Natural killer cell (primary cell): ENCODE results near the gene HTR3D. TPM values are rescaled to one million over a fixed set of nuclear protein-coding genes. Genes with fewer than 3 reads are reported as not detected.

ENCODE experiments used
- ATAC-seq, 3 donors: fragments of 150-1000 bp in 2 of 3; fragments of 200-7000 bp in 1 of 3; cut with Tn5 transposase; 1 replicate in 1 of 3; 2 replicates in 2 of 3; pipeline ENCODE4 v1.10.0; 2021; ENCODE audit warnings: mild to moderate bottlenecking in 2 of 3, moderate library complexity in 2 of 3
- DNase-seq, 2 donors: peaks; one replicate each; pipeline versions ENCODE4 v3.0.0 to v3.0.0-alpha.2; 2013 to 2021; ENCODE audit warnings: mixed read lengths in 1 of 2
- H3K27ac ChIP-seq: one replicate; pipeline ENCODE4 v1.5.1; 2013; ENCODE audit warnings: mild to moderate bottlenecking, low read length
- H3K27me3 ChIP-seq: one replicate; pipeline ENCODE4 v1.6.1; 2013; ENCODE audit warnings: low read length; ENCODE audit not compliant: control insufficient read depth, insufficient read depth
- H3K36me3 ChIP-seq: one replicate; pipeline ENCODE4 v1.6.1; 2013; ENCODE audit warnings: low read length; ENCODE audit not compliant: control insufficient read depth, insufficient read depth
- H3K4me1 ChIP-seq: one replicate; pipeline ENCODE4 v1.6.1; 2013; ENCODE audit warnings: low read length; ENCODE audit not compliant: control insufficient read depth, insufficient read depth
- H3K4me3 ChIP-seq: one replicate; pipeline ENCODE4 v1.5.1; 2013; ENCODE audit warnings: low read length
- H3K9me3 ChIP-seq: one replicate; pipeline ENCODE4 v1.6.1; 2013; ENCODE audit warnings: low read length; ENCODE audit not compliant: control insufficient read depth, insufficient read depth
- H3K27ac Mint-ChIP-seq, 2 donors: one replicate each; pipeline ENCODE4 v1.8.0; 2022; ENCODE audit warnings: mild to moderate bottlenecking in 2 of 2, mixed read lengths in 2 of 2, moderate library complexity in 1 of 2
- H3K27me3 Mint-ChIP-seq, 2 donors: one replicate each; pipeline ENCODE4 v1.8.0; 2022; ENCODE audit warnings: low read depth in 2 of 2, mixed read lengths in 2 of 2
- H3K36me3 Mint-ChIP-seq: one replicate; pipeline ENCODE4 v1.8.0; 2022; ENCODE audit warnings: mixed read lengths
- H3K4me1 Mint-ChIP-seq, 2 donors: one replicate each; pipeline ENCODE4 v1.8.0; 2022; ENCODE audit warnings: mixed read lengths in 2 of 2
- H3K4me3 Mint-ChIP-seq: one replicate; pipeline ENCODE4 v1.8.0; 2022; ENCODE audit warnings: mild to moderate bottlenecking, moderate library complexity, mixed read lengths
- H3K9me3 Mint-ChIP-seq, 2 donors: one replicate each; pipeline ENCODE4 v1.8.0; 2022; ENCODE audit warnings: mixed read lengths in 2 of 2
- CTCF ChIP-seq: fragments of 200-600 bp; IDR thresholded peaks from one replicate; pipeline ENCODE4 v1.8.0; 2022; ENCODE audit warnings: antibody characterized with exemption
- WGBS: methylation state at CpG from one replicate; pipeline ENCODE4 v1.1.7; 2013; ENCODE audit warnings: missing lambda C conversion rate; ENCODE audit not compliant: insufficient coverage; 5-methylcytosine and 5-hydroxymethylcytosine counted together
- intact Hi-C: fragments of 100-400 bp; cut with micrococcal nuclease; formaldehyde crosslinking; loops from one replicate; pipeline ENCODE4 v1.14.2; 2022
- total RNA-seq, 4 donors: library from RNA; stranded (reverse); fragments of 120-200 nt in 1 of 4; gene quantifications; one replicate each; pipeline versions ENCODE4 v1.2.3 to v1.2.4, GENCODE V29; 2013 to 2022

HTR3D gene
- total RNA-seq, 3 donors from 2014 or later (not counting 1 experiment from before 2014, with no cell fraction given) = not detected

- Histone ChIP-seq H3K36me3 (peaks cover 4% of the 10 kb centered on the region), H3K27me3 (no peaks in the 10 kb centered on the region), H3K4me3 (no peak overlapping the region), H3K4me1 (peaks cover 15% of the 10 kb centered on the region), H3K9me3 (no peaks in the 10 kb centered on the region), H3K27ac (no peak overlapping the region)
- WGBS = 92% methylated on average over 8 of the region's 10 CpGs
- Mint-ChIP-seq H3K4me1 (peaks cover 24% of the 10 kb centered on the region in 2 donors), H3K36me3 (peaks cover 16% of the 10 kb centered on the region), H3K4me3 (peak overlapping the region; percentile 100), H3K27ac (no peak overlapping the region), H3K9me3 (no peaks in the 10 kb centered on the region), H3K27me3 (peaks cover 5 to 6% of the 10 kb centered on the region in 2 donors)
- DNase-seq (no peak), ATAC-seq (no peak)
- intact Hi-C loops = loop anchor here (2.0 kb wide), 1 partner anchor 121 kb away; no protein-coding TSS in a partner anchor
- no peak for TF ChIP-seq CTCF
These were observed 16.0 kb upstream of the HTR3D start for GRCh38 chr3:184015381-184016019.

GRCh38 chr3:184016169-184016570 lies 15.4 kb upstream of the HTR3D start:
- WGBS = 86% methylated on average over 5 of the region's 5 CpGs
- Mint-ChIP-seq H3K4me1 (peaks cover 24% of the 10 kb centered on the region in 2 donors), H3K27ac (no peak overlapping the region), H3K9me3 (no peaks in the 10 kb centered on the region), H3K27me3 (peaks cover 5 to 10% of the 10 kb centered on the region in 2 donors), H3K4me3 (peak overlapping the region; percentile 100), H3K36me3 (peaks cover 10% of the 10 kb centered on the region)
- H3K9me3 ChIP-seq = no peaks in the 10 kb centered on the region
- DNase-seq = no peak
- intact Hi-C loops = loop anchor here (2.0 kb wide), 1 partner anchor 121 kb away; no protein-coding TSS in a partner anchor
- ATAC-seq = no peak
- H3K27me3 ChIP-seq = no peaks in the 10 kb centered on the region
- H3K27ac ChIP-seq = no peak overlapping the region
- no peak for TF ChIP-seq CTCF
- H3K4me1 ChIP-seq = peaks cover 15% of the 10 kb centered on the region
- peaks cover 4% of the 10 kb centered on the region for H3K36me3 ChIP-seq
- no peak overlapping the region for H3K4me3 ChIP-seq

DNA sequence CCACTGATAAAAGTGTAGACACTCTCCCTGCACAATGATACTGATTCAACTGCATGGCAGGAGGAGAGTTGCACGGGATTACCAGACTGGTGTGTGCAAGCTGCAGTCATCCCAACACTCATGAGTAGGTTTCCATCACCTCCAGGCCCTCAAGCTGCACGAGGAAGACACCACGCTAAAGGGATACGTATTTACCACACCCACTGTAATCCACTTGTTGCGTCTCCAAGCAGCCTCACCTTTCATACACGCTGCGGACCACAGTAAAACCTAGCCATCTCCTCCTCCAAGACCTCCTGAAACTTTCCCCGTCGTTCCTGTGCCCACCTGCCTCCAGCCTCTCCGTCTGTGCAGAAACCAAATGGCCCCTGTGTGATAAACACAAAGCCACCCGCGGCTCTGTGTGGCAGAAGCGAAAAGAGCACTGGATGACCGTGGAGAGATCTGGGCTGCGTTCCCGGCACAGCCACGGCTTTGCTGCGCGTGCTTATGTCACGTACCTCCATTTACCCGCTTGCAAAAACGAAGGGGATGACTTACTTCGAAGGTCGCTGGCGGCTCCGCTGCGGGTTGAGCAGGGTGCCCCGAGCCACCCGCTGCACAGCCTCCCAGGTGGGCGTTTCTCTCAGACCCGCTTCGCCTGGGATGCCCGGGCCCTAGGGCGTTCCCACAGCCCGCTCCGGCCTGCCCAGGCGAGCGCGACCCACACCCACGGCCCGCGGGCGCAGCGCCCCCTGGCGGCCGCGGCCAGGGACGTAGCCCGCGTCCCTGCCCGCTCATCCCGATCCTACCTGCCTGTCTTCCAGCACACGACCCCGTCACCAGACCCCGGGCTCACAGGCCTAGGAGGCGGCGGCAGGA lies 14.5 kb upstream of the HTR3D start:
- Histone ChIP-seq H3K4me3 (peak overlapping the region; percentile 80), H3K27me3 (no peaks in the 10 kb centered on the region), H3K27ac (peak overlapping the region; percentile 5), H3K36me3 (peaks cover 4% of the 10 kb centered on the region), H3K9me3 (no peaks in the 10 kb centered on the region), H3K4me1 (peaks cover 15% of the 10 kb centered on the region)
- DNase-seq (peak in 1 of 2 donors; percentile 79), ATAC-seq (peak; percentile 62 to 84 (median 75))
- peak; percentile 98 for TF ChIP-seq CTCF
- Mint-ChIP-seq H3K4me1 (peaks cover 24% of the 10 kb centered on the region in 2 donors), H3K27me3 (peaks cover 5 to 14% of the 10 kb centered on the region in 2 donors), H3K36me3 (peaks cover 7% of the 10 kb centered on the region), H3K9me3 (no peaks in the 10 kb centered on the region), H3K4me3 (peak overlapping the region; percentile 100), H3K27ac (peak overlapping the region; percentile 84 to 88)
- 28% methylated on average over 57 of the region's 57 CpGs for WGBS
- intact Hi-C loops = loop anchor here (2.0 kb wide), 1 partner anchor 122 kb away; no protein-coding TSS in a partner anchor
